GM13976 (cell line): ENCODE measurements around the gene ACTR5.

Source experiments
- DNase-seq: peaks from one replicate; pipeline ENCODE4 v3.0.0; 2012; ENCODE audit warnings: low spot score
- CTCF ChIP-seq: IDR thresholded peaks from 2 replicates; pipeline ENCODE4 v1.5.1; 2012; ENCODE audit warnings: borderline replicate concordance, mild to moderate bottlenecking; ENCODE audit not compliant: insufficient read depth; ENCODE audit errors: extremely low read depth, missing control alignments, control extremely low read depth
- in situ Hi-C: fragments of 300-500 bp; cut with MboI; formaldehyde crosslinking; loops from one replicate; pipeline ENCODE4 v1.12.0; 2022; ENCODE audit warnings: low sequenced_read_pairs, mixed read lengths, inconsistent platforms; ENCODE audit not compliant: unreplicated experiment

Gene ACTR5

GRCh38 chr20:38732981-38733380 lies 15.3 kb upstream of the ACTR5 start:
- no peak for DNase-seq
- in situ Hi-C loops, result no loop called here
- TF ChIP-seq CTCF, result no peak

GRCh38 chr20:38735172-38735571 lies 13.1 kb upstream of the ACTR5 start:
- in situ Hi-C loops, result no loop called here
- DNase-seq, result no peak
- TF ChIP-seq CTCF, result no peak

GRCh38 chr20:38737887-38738286 lies 10.4 kb upstream of the ACTR5 start:
- in situ Hi-C loops, result no loop called here
- no peak for TF ChIP-seq CTCF
- DNase-seq, result no peak

GRCh38 chr20:38745757-38746156 lies 2.5 kb upstream of the ACTR5 start:
- DNase-seq, result no peak
- in situ Hi-C loops, result no loop called here
- no peak for TF ChIP-seq CTCF

- in situ Hi-C loops, result no loop called here
- DNase-seq, result no peak
- no peak for TF ChIP-seq CTCF
Observed at GRCh38 chr20:38747495-38748096, 664 bp upstream of the ACTR5 start.

- no peak for TF ChIP-seq CTCF
- DNase-seq, result no peak
- in situ Hi-C loops, result no loop called here
Observed at GRCh38 chr20:38748861-38749149, 545 bp downstream of the ACTR5 start.

GRCh38 chr20:38751360-38751976 lies 3.2 kb downstream of the ACTR5 start:
- in situ Hi-C loops, result loop anchor here (10.0 kb wide), 1 partner anchor 107 kb away; no protein-coding TSS in a partner anchor
- peak; percentile 61 for DNase-seq
- peak; percentile 51 for TF ChIP-seq CTCF
